Endothelial cell of umbilical vein (primary cell): ENCODE results near the gene ETNK1. TPM values are rescaled to one million over a fixed set of nuclear protein-coding genes. Genes with fewer than 3 reads are reported as not detected.

ENCODE experiments used
- BruUV-seq: library from RNA; stranded (reverse); fragments of 400-500 nt; replicated peaks from 2 replicates; lab custom pipeline; 2021; lab: Mats Ljungman, UMichigan
- CTCF ChIA-PET: fragments of 300-600, 350-600 bp; sonication (Branson Sonifier 250); formaldehyde crosslinking; loops from one replicate; lab custom pipeline; 2021; ENCODE audit warnings: antibody characterized with exemption, inconsistent platforms; lab: Charles Lee
- POLR2A ChIA-PET: fragments of 300-600, 350-600 bp; sonication (Branson Sonifier 250); formaldehyde crosslinking; loops from one replicate; lab custom pipeline; 2021; ENCODE audit warnings: antibody characterized with exemption, inconsistent platforms; lab: Charles Lee
- DNase-seq: peaks from one replicate; pipeline ENCODE4 v3.0.0-alpha.2; 2011; ENCODE audit warnings: low read depth, low spot score
- FAIRE-seq: peaks from 2 replicates; lab custom pipeline; 2011; peaks lifted over from hg19 to GRCh38; lab: Jason Lieb, UNC
- H2AFZ ChIP-seq: 2 replicates; pipeline ENCODE4 v1.6.0; 2012; ENCODE audit warnings: low read depth, low read length, control low read depth, inconsistent platforms
- H3K27ac ChIP-seq: 2 replicates; pipeline ENCODE4 v1.5.1; 2011; ENCODE audit warnings: low read depth, mild to moderate bottlenecking, control low read depth, low read length, moderate library complexity; ENCODE audit not compliant: insufficient read depth
- H3K27me3 ChIP-seq, 2 experiments: 2 replicates each; pipeline versions ENCODE4 v1.6.0 to v1.6.1; 2011; ENCODE audit warnings: low read length in 2 of 2, mixed read lengths in 1 of 2; ENCODE audit not compliant: control insufficient read depth in 2 of 2, insufficient read depth in 2 of 2
- H3K36me3 ChIP-seq, 2 experiments: 2 replicates in 1 of 2; 3 replicates in 1 of 2; pipeline ENCODE4 v1.5.1; 2011; ENCODE audit warnings: low read length in 2 of 2, mild to moderate bottlenecking in 1 of 2, moderate library complexity in 1 of 2; ENCODE audit not compliant: control insufficient read depth in 2 of 2, insufficient read depth in 2 of 2; ENCODE audit errors: extremely low read depth in 1 of 2
- H3K4me1 ChIP-seq: 3 replicates; pipeline ENCODE4 v1.5.1; 2011; ENCODE audit warnings: mild to moderate bottlenecking, low read length; ENCODE audit not compliant: control insufficient read depth, insufficient read depth; ENCODE audit errors: extremely low read depth
- H3K4me2 ChIP-seq: 2 replicates; pipeline ENCODE4 v1.6.1; 2011; ENCODE audit warnings: low read length, control low read depth, mixed read lengths; ENCODE audit not compliant: insufficient read depth
- H3K4me3 ChIP-seq, 3 experiments: fragments of 200-600 bp in 1 of 3; sonication (generic), shearing (Covaris generic) in 1 of 3; replicated peaks in 1 of 3; 2 replicates each; pipeline ENCODE4 v1.5.1; 2011 to 2016; ENCODE audit warnings: control low read depth in 3 of 3, low read length in 3 of 3, mild to moderate bottlenecking in 2 of 3, inconsistent platforms in 1 of 3, low read depth in 1 of 3, moderate library complexity in 1 of 3; ENCODE audit not compliant: insufficient read depth in 1 of 3
- H3K79me2 ChIP-seq: 2 replicates; pipeline ENCODE4 v1.6.0; 2012; ENCODE audit warnings: low read length, inconsistent platforms; ENCODE audit not compliant: control insufficient read depth, insufficient read depth
- H3K9ac ChIP-seq: replicated peaks from 2 replicates; pipeline ENCODE3; 2011; ENCODE audit warnings: low read length, control low read depth; ENCODE audit not compliant: insufficient read depth; ENCODE audit errors: extremely low read depth
- H3K9me1 ChIP-seq: replicated peaks from 3 replicates; pipeline ENCODE4 v1.6.0; 2011; ENCODE audit warnings: mild to moderate bottlenecking, low read length; ENCODE audit not compliant: control insufficient read depth, insufficient read depth; ENCODE audit errors: extremely low read depth
- H3K9me3 ChIP-seq: replicated peaks from 2 replicates; pipeline ENCODE4 v1.5.1; 2012; ENCODE audit warnings: low read length, inconsistent platforms; ENCODE audit not compliant: control insufficient read depth, insufficient read depth
- H4K20me1 ChIP-seq: replicated peaks from 2 replicates; pipeline ENCODE3; 2011; ENCODE audit warnings: mild to moderate bottlenecking, low read length; ENCODE audit not compliant: control insufficient read depth, insufficient read depth; ENCODE audit errors: extremely low read depth
- CTCF ChIP-seq, 2 donors: IDR thresholded peaks; 1 replicate in 1 of 2; 2 replicates in 1 of 2; pipeline ENCODE4 v1.5.1; 2011; ENCODE audit warnings: low read length in 2 of 2, mild to moderate bottlenecking in 2 of 2, moderate library complexity in 2 of 2, control low read depth in 1 of 2, inconsistent platforms in 1 of 2, low read depth in 1 of 2; ENCODE audit not compliant: insufficient read depth in 1 of 2; ENCODE audit errors: extremely low read depth in 1 of 2
- EZH2 ChIP-seq: IDR thresholded peaks from 2 replicates; pipeline ENCODE4 v1.6.1; 2012; ENCODE audit warnings: borderline replicate concordance, low read depth, mild to moderate bottlenecking, moderate library complexity, low read length, inconsistent platforms; ENCODE audit not compliant: severe bottlenecking
- FOS ChIP-seq: IDR thresholded peaks from 2 replicates; pipeline ENCODE4 v1.6.1; 2011; ENCODE audit warnings: mild to moderate bottlenecking, low read length, moderate library complexity, borderline replicate concordance; ENCODE audit not compliant: insufficient read depth
- GATA2 ChIP-seq: IDR thresholded peaks from 2 replicates; pipeline ENCODE4 v1.7.0; 2011; ENCODE audit warnings: low read depth, mild to moderate bottlenecking, moderate library complexity, mixed read lengths, low read length; ENCODE audit not compliant: insufficient read length, insufficient read depth
- JUN ChIP-seq: IDR thresholded peaks from 2 replicates; pipeline ENCODE4 v1.6.1; 2011; ENCODE audit warnings: borderline replicate concordance, low read depth; ENCODE audit not compliant: insufficient read length, insufficient read depth
- MAX ChIP-seq: IDR thresholded peaks from 2 replicates; pipeline ENCODE4 v1.6.1; 2011; ENCODE audit not compliant: insufficient read depth, insufficient read length
- MYC ChIP-seq: IDR thresholded peaks from one replicate; pipeline ENCODE4 v1.6.1; 2011; ENCODE audit warnings: mild to moderate bottlenecking, low read depth, low read length
- POLR2A ChIP-seq: IDR thresholded peaks from 2 replicates; pipeline ENCODE4 v1.6.1; 2012; ENCODE audit warnings: low read depth, mild to moderate bottlenecking, control low read depth, low read length
- POLR2AphosphoS5 ChIP-seq: IDR thresholded peaks from 2 replicates; pipeline ENCODE4 v1.6.1; 2012; ENCODE audit warnings: low read depth, mild to moderate bottlenecking, control low read depth, low read length, moderate library complexity; ENCODE audit not compliant: insufficient read depth
- dilution Hi-C: fragments of 300-500 bp; cut with MboI; formaldehyde crosslinking; loops from one replicate; pipeline ENCODE4 v1.15.0; 2019; ENCODE audit warnings: low sequenced_read_pairs; ENCODE audit not compliant: extremely low pct_ligation_motif_present
- intact Hi-C: fragments of 100-400 bp; cut with micrococcal nuclease; formaldehyde crosslinking; loops from one replicate; pipeline ENCODE4 v1.10.0; 2022
- polyA plus RNA-seq, 4 experiments: library from polyadenylated mRNA; depleted of rRNA in 3 of 4; stranded (reverse) in 3 of 4; unstranded in 1 of 4; fragments of >200 nt; gene quantifications; 2 replicates each; pipeline versions ENCODE4 v1.2.1 to v1.2.3, GENCODE V29; 2011 to 2012; ENCODE audit warnings: missing spikeins in 1 of 4
- total RNA-seq: library from RNA; stranded (reverse); gene quantifications from 2 replicates; pipeline ENCODE4 v1.2.3, GENCODE V29; 2021

The ETNK1 gene
- total and polyA plus RNA-seq, 2 donors (not counting 3 experiments of a cell fraction or from before 2014, with no cell fraction given), result 11.4 to 68.4 TPM

GRCh38 chr12:22588817-22589216, 36.2 kb upstream of the ETNK1 start:
- Histone ChIP-seq H3K9me1 (no peaks in the 10 kb centered on the region), H4K20me1 (no peaks in the 10 kb centered on the region), H3K4me1 (no peaks in the 10 kb centered on the region), H3K36me3 (no peaks in the 10 kb centered on the region), H3K4me3 (no peak overlapping the region), H3K4me2 (no peak overlapping the region), H3K9me3 (no peaks in the 10 kb centered on the region), H3K27ac (no peak overlapping the region), H3K79me2 (no peaks in the 10 kb centered on the region), H3K9ac (no peak overlapping the region), H2AFZ (no peak overlapping the region), H3K27me3 (no peaks in the 10 kb centered on the region)
- no TSS peak for BruUV-seq
- ChIA-PET POLR2A (no interaction called here), CTCF (interaction anchor here (0.5 kb wide), 1 partner anchor 23 kb away, joined by 3 read pairs; no protein-coding TSS in a partner anchor)
- dilution Hi-C loops, result no loop called here
- FAIRE-seq (no peak), DNase-seq (no peak)
- intact Hi-C loops, result no loop called here
- TF ChIP-seq CTCF (IDR thresholded peaks at IDR 0.05; ENCODE audit: extremely low read depth in 1 of 2, insufficient read depth in 1 of 2, low read depth in 1 of 2, low read length in 2 of 2) (no peak), POLR2AphosphoS5 (no peak), POLR2A (no peak), MAX (no peak), FOS (no peak), JUN (no peak), MYC (no peak), EZH2 (no peak), GATA2 (no peak)
